OCI-LY7 (cell line): ENCODE results near the gene CDH6.

Experiments
- CTCF ChIP-seq: fragments of 200-600 bp; sonication (generic); conservative IDR thresholded peaks from 2 replicates; pipeline ENCODE4 v1.5.1; 2014; ENCODE audit warnings: mild to moderate bottlenecking, antibody characterized with exemption, low read length, moderate library complexity, mixed read lengths
- EZH2phosphoT487 ChIP-seq: fragments of 200-600 bp; sonication (generic); IDR thresholded peaks from 2 replicates; pipeline ENCODE4 v1.6.1; 2018; ENCODE audit warnings: low read depth, borderline replicate concordance, mild to moderate bottlenecking, mixed run types, antibody characterized with exemption, low read length, moderate library complexity, mixed read lengths

GRCh38 chr5:31268686-31269085 is 75.2 kb downstream of the CDH6 start:
- TF ChIP-seq CTCF: no peak
- TF ChIP-seq EZH2phosphoT487: no peak
